Heart right ventricle (tissue), 16 donors: ENCODE data around the gene RALGPS1. TPM values are rescaled to one million over a fixed set of nuclear protein-coding genes. Genes with fewer than 3 reads are reported as not detected.

Experiments
- ATAC-seq, 8 donors: fragments of 200-7000 bp; cut with Tn5 transposase; one replicate each; pipeline ENCODE4 v1.9.1; 2020; ENCODE audit warnings: mild to moderate bottlenecking in 8 of 8, moderate library complexity in 8 of 8, moderate number of reproducible peaks in 1 of 8
- DNase-seq, 2 donors: peaks; one replicate each; pipeline ENCODE4 v3.0.0-alpha.2; 2020
- H3K27ac ChIP-seq, 10 donors: fragments of 200-600 bp; sonication (generic) in 2 of 10; one replicate each; pipeline versions ENCODE4 v1.5.0 to v1.8.0; 2020 to 2022; ENCODE audit warnings: mild to moderate bottlenecking in 3 of 10
- H3K27me3 ChIP-seq, 7 donors: fragments of 200-600 bp; one replicate each; pipeline ENCODE4 v1.8.0; 2021 to 2022; ENCODE audit warnings: mild to moderate bottlenecking in 2 of 7
- H3K36me3 ChIP-seq, 9 donors: fragments of 200-600 bp; sonication (generic) in 1 of 9; one replicate each; pipeline versions ENCODE4 v1.5.0 to v1.8.0; 2020 to 2022; ENCODE audit warnings: mild to moderate bottlenecking in 2 of 9
- H3K4me1 ChIP-seq, 9 donors: fragments of 200-600 bp; sonication (generic) in 1 of 9; one replicate each; pipeline versions ENCODE4 v1.5.0 to v1.8.0; 2020 to 2022; ENCODE audit warnings: mild to moderate bottlenecking in 4 of 9
- H3K4me3 ChIP-seq, 10 donors: fragments of 200-600 bp; sonication (generic) in 2 of 10; one replicate each; pipeline versions ENCODE4 v1.5.0 to v1.8.0; 2020 to 2022; ENCODE audit warnings: mild to moderate bottlenecking in 7 of 10, moderate library complexity in 2 of 10
- H3K9me3 ChIP-seq, 11 donors: fragments of 200-600 bp in 10 of 11; sonication (generic) in 2 of 11; one replicate each; pipeline versions ENCODE4 v1.5.0 to v1.8.0; 2013 to 2022; ENCODE audit warnings: mild to moderate bottlenecking in 2 of 11, control low read depth in 1 of 11, moderate library complexity in 1 of 11
- CTCF ChIP-seq, 9 donors: fragments of 200-600 bp; sonication (generic) in 2 of 9; IDR thresholded peaks; one replicate each; pipeline versions ENCODE4 v1.5.0 to v1.8.0; 2021 to 2022; ENCODE audit warnings: antibody characterized with exemption in 9 of 9, mild to moderate bottlenecking in 5 of 9, moderate library complexity in 1 of 9
- WGBS, 2 donors: extraction: QIAGEN DNeasy Blood & Tissue Kit; methylation state at CpG; one replicate each; pipeline ENCODE4 v1.1.7; 2013; ENCODE audit warnings: inconsistent platforms in 1 of 2; 5-methylcytosine and 5-hydroxymethylcytosine counted together
- intact Hi-C, 10 donors: fragments of 100-400 bp; cut with DNase I; formaldehyde crosslinking; loops; one replicate each; pipeline versions ENCODE4 v1.11.1 to v1.14.2; 2022
- polyA plus RNA-seq, 2 donors: library from polyadenylated mRNA; stranded (reverse); fragments of 200-250 nt; gene quantifications; one replicate each; pipeline ENCODE4 v1.2.3, GENCODE V29; 2013
- total RNA-seq, 10 donors: library from RNA; stranded (reverse); fragmentation: NEBNext Ultra II Directional in 3 of 10; extraction: Animal tissue kit (Norgen Biotek cat#: 25700) in 3 of 10; gene quantifications; one replicate each; pipeline versions ENCODE4 v1.2.1 to v1.2.4, GENCODE V29; 2021 to 2023
- donor health status: Arrhythmogenic right ventricular cardiomyopathy.
- donor health status: ischemic (EF 13 %, LVEDD 7.1; RV severe dilation, severe dysfunction).
- donor health status: healthy with polysubstance abuse.
- donor health status: DM: no; HTN: yes; CAD: no.
- donor health status: DM: no; HTN: no; CAD: no.
- donor health status: ischemic (EF 25% LVEDD 6.9; RV normal size, moderate dysfunction).
- donor health status: ischemic (EF 25% LVEDD 5.7; RV mildly dilated, moderate dysfunction).
- donor health status: healthy.
- donor health status: DM: yes; HTN: yes; CAD: no.
- donor health status: Ischemic cardiomyopathy.
- donor health status: ischemic (EF 35%, LVEDD 5.7; RV mildly dilated, moderate dysfunction).
- donor health status: nonischemic (EF 11% LVEDD 7.7; RV severe dilation, severe dysfunction).
- donor health status: DM: yes; HTN: yes; CAD: no.
- donor health status: PGD.
- donor health status: ischemic (EF 29% LVEDD 5.4; RV normal size, mild dysfunction).
- donor health status: nonischemic (EF 23%, LVEDD 6.1; RV moderate dilation, normal function).

Gene RALGPS1
- total and polyA plus RNA-seq, 12 donors, result 4.2 to 25.0 (median 16.8) TPM

DNA sequence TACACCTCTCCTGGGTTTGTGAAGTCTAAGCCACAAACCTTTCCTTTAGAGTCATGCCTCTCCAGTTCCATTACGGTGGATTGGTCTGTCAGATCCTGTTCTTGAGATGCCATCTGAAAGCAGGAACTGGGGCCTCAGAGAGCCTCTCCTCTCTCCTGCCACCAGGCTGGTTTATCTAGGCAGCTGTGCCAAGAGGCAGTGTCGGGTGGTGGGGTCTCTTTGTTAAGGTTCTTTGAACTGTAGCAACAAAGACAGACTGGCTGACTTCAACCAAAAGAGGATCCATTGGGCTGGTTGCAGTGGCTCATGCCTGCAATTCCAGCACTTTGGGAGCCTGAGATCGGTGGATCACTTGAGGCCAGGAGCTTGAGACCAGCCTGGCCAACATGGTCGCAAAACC is 273.8 kb downstream of the RALGPS1 start:
- WGBS, 2 donors, result 94 to 97% methylated on average over 4 of the region's 4 CpGs

GRCh38 chr9:127189628-127190027 is 275.0 kb downstream of the RALGPS1 start:
- Histone ChIP-seq H3K27ac (no peak overlapping the region), H3K4me3 (no peak overlapping the region), H3K9me3 (no peaks in the 10 kb centered on the region), H3K4me1 (peaks cover 26 to 48% (median 41%) of the 10 kb centered on the region in 9 donors), H3K27me3 (no peaks in the 10 kb centered on the region), H3K36me3 (no peaks in the 10 kb centered on the region)
- intact Hi-C loops, result loop anchor here in 4 of 10 donors (5.0 to 10.0 kb wide), 4 partner anchors 57 to 135 kb away; partner anchors contain the start of gene ANGPTL2 (in 2 of the 4)
- 69 to 76% methylated on average over 5 of the region's 5 CpGs for WGBS, 2 donors
- no peak for ATAC-seq
- no peak for DNase-seq
- TF ChIP-seq CTCF (IDR thresholded peaks at IDR 0.05), result no peak

More for the DNA sequence above, 273.8 kb downstream of the RALGPS1 start:
- DNase-seq (no peak), ATAC-seq (no peak)
- no peaks in the 10 kb centered on the region for H3K36me3 ChIP-seq
- H3K27me3 ChIP-seq, result no peaks in the 10 kb centered on the region
- no peaks in the 10 kb centered on the region for H3K9me3 ChIP-seq
- no peak for TF ChIP-seq CTCF (IDR thresholded peaks at IDR 0.05)
- H3K4me3 ChIP-seq, result no peak overlapping the region
- intact Hi-C loops, result loop anchor here in 4 of 10 donors (5.0 kb wide), 3 partner anchors 56 to 131 kb away; partner anchors contain the start of gene ANGPTL2 (in 2 of the 4)
- H3K27ac ChIP-seq, result peak overlapping the region; percentile 20 to 97 (median 88)
- H3K4me1 ChIP-seq, result peaks cover 26 to 60% (median 52%) of the 10 kb centered on the region in 9 donors

DNA sequence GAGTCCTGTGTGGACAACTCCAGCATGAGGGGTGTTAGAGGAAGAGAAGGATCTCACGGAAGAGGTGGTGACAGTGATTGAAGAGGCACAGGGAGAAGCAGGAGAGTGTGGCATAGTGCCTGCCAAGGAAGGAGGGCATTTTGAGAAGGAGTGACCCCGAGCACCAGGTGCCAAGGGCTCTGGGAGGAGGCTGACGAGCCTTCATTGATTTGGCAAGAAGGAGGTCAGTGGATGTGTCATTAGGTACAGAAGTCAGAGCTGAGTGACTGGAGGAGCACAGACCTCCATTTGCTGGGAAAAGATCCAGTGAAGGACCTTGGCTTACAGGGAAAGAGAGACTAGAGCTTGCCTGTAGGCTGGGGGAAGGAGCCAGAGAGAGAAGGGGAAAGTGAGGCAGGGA is 278.2 kb downstream of the RALGPS1 start:
- no peak overlapping the region for H3K4me3 ChIP-seq
- H3K9me3 ChIP-seq, result no peaks in the 10 kb centered on the region
- no peak overlapping the region for H3K27ac ChIP-seq
- no peak for TF ChIP-seq CTCF (IDR thresholded peaks at IDR 0.05)
- WGBS, 2 donors, result 63 to 84% methylated on average over 3 of the region's 3 CpGs
- intact Hi-C loops, result loop anchor here in 1 of 10 donors (10.0 kb wide), 1 partner anchor 138 kb away; no protein-coding TSS in a partner anchor
- no peaks in the 10 kb centered on the region for H3K27me3 ChIP-seq
- DNase-seq (no peak), ATAC-seq (no peak)
- H3K36me3 ChIP-seq, result peaks cover 0 to 3% (median 0%) of the 10 kb centered on the region in 9 donors
- H3K4me1 ChIP-seq, result peaks cover 15 to 31% (median 24%) of the 10 kb centered on the region in 9 donors

- intact Hi-C loops, result loop anchor here in 1 of 10 donors (10.0 kb wide), 1 partner anchor 139 kb away; no protein-coding TSS in a partner anchor
- Histone ChIP-seq H3K9me3 (no peaks in the 10 kb centered on the region), H3K4me3 (no peak overlapping the region), H3K36me3 (peaks cover 0 to 3% (median 0%) of the 10 kb centered on the region in 9 donors), H3K4me1 (peaks cover 15 to 31% (median 24%) of the 10 kb centered on the region in 9 donors), H3K27me3 (no peaks in the 10 kb centered on the region), H3K27ac (no peak overlapping the region)
- DNase-seq (no peak), ATAC-seq (no peak)
- WGBS, 2 donors, result 85 to 100% methylated on average over 1 of the region's 1 CpG
- no peak for TF ChIP-seq CTCF (IDR thresholded peaks at IDR 0.05)
Observed at GRCh38 chr9:127193483-127193882, 278.9 kb downstream of the RALGPS1 start.
